ENCODE measurements around the gene MAPKAP1.

MAPKAP1 gene

GRCh38 chr9:125415583-125416460 is 291.2 kb downstream of the MAPKAP1 start:
- TF ChIP-seq, protein P1, sequence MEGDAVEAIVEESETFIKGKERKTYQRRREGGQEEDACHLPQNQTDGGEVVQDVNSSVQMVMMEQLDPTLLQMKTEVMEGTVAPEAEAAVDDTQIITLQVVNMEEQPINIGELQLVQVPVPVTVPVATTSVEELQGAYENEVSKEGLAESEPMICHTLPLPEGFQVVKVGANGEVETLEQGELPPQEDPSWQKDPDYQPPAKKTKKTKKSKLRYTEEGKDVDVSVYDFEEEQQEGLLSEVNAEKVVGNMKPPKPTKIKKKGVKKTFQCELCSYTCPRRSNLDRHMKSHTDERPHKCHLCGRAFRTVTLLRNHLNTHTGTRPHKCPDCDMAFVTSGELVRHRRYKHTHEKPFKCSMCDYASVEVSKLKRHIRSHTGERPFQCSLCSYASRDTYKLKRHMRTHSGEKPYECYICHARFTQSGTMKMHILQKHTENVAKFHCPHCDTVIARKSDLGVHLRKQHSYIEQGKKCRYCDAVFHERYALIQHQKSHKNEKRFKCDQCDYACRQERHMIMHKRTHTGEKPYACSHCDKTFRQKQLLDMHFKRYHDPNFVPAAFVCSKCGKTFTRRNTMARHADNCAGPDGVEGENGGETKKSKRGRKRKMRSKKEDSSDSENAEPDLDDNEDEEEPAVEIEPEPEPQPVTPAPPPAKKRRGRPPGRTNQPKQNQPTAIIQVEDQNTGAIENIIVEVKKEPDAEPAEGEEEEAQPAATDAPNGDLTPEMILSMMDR (IDR thresholded peaks at IDR 0.05; ENCODE audit: insufficient read depth, low read depth, low read length, missing control alignments), result no peak
- H3K4me3 ChIP-seq (ENCODE audit: low read length), result no peak overlapping the region
- DNase-seq (ENCODE audit: low read depth), result no peak

DNA sequence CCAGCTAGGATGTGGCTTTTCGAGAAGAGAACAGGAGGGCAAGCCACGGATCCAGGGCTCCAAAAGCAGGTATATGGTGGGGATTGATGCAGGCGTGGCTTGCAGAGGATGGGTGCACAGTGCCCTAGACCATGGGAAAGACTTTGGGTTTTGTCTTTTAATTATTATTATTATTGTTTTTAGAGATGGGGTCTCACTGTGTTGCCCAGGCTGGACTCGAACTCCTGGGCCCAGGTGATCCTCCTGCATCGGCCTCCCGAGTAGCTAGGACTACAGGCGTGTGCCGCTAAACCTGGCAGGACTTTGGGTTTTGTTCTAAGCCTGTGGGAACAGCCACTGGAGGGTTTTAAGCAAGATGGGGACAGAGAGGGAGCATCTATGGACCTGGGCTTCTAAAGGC is 293.4 kb downstream of the MAPKAP1 start:
- TF ChIP-seq, protein P1 (IDR thresholded peaks at IDR 0.05; ENCODE audit: insufficient read depth, low read depth, low read length, missing control alignments), result no peak

GRCh38 chr9:125412166-125412565 is 294.8 kb downstream of the MAPKAP1 start:
- no peak for DNase-seq (ENCODE audit: low read depth)
- no peak overlapping the region for H3K4me3 ChIP-seq (ENCODE audit: low read length)
- TF ChIP-seq, protein P1 (IDR thresholded peaks at IDR 0.05; ENCODE audit: insufficient read depth, low read depth, low read length, missing control alignments), result no peak

More for the DNA sequence above, 293.4 kb downstream of the MAPKAP1 start:
- DNase-seq (ENCODE audit: low read depth), result no peak
- no peak overlapping the region for H3K4me3 ChIP-seq (ENCODE audit: low read length)

DNA sequence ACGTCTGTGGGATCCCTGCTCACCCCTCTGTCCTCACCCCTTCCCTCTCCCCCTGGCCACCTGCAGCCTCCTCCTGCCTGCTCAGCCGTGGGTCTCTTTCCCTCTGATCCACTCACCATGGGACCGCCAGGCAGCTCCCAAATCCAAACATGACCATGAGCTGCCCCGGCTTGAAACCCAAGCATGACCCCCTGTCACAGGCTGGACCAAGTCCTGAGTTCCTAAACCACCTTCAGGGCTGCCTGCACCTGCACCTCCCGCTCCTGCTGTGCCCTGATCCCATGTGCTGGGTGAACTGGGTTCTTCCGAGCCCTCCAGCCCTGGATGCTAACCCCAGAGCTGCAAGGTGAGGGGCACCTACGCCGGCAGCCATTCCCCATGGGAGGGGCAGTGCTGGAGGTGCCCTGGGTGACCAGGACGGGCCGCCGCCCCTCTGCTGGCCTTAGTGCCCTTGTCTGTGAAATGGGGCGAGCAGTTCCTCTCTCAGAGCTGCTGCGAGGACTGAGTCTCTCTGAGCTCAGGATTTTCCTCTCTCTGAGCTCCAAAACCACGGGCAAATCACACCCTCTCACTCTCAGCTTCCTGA is 295.7 kb downstream of the MAPKAP1 start:
- no peak for DNase-seq (ENCODE audit: low read depth)
- H3K4me3 ChIP-seq (ENCODE audit: low read length), result no peak overlapping the region
- TF ChIP-seq, protein P1 (IDR thresholded peaks at IDR 0.05; ENCODE audit: insufficient read depth, low read depth, low read length, missing control alignments), result no peak

DNA sequence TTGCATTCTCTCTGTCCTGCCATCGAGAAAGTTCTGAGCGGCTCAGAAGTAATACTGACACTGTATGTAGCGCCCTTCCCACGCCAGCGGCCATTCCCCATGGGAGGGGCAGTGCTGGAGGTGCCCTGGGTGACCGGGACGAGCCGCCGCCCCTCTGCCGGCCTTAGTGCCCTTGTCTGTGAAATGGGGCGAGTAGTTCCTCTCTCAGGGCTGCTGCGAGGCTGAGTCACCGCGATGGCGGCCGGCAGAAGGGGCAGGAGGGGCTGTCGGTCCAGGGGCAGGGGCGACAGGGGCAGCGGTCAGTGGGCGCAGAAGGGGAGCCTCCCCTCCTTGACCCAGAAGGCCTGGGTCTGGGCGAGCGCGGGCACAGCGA is 296.5 kb downstream of the MAPKAP1 start:
- TF ChIP-seq, protein P1 (IDR thresholded peaks at IDR 0.05; ENCODE audit: insufficient read depth, low read depth, low read length, missing control alignments), result no peak
- DNase-seq (ENCODE audit: low read depth), result no peak
- H3K4me3 ChIP-seq (ENCODE audit: low read length), result peak overlapping the region; percentile 0

DNA sequence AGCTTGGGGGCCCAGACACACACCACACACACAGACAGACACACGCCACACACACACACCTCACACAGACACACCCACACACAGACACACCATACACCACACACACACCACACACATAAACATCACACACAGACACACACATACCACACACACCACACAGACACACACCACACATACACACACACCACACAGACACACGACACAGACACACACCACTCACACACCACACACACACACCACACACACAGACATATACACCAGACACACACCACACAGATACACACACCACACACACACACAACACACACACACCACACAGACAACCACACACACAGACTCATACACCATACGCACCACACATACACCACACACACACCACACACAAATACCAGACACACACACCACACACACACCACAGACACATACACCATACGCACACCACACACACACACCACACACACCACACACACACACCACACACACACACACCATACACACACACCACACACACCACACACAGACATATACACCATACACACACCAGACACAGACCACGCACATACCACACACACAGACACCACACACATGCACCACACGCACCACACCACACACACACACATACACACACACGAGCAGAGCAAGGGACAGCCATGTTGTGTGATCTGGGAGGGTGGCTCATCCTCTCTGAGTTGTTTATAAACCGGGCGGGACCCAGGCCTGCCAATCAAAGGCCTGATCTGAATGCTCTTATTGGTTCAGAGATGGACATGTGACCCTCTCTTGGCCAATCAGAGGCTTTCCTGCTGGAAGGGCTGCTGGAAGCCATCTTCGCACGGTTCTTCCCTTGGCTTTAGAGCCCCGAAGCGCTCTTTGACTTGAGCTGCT is 297.1 kb downstream of the MAPKAP1 start:
- H3K4me3 ChIP-seq (ENCODE audit: low read length), result peak overlapping the region; percentile 0
- TF ChIP-seq, protein P1 (IDR thresholded peaks at IDR 0.05; ENCODE audit: insufficient read depth, low read depth, low read length, missing control alignments), result no peak
- DNase-seq (ENCODE audit: low read depth), result peak; percentile 62
